ENCODE measurements around the gene ACTRT2. TPM values are rescaled to one million over a fixed set of nuclear protein-coding genes. Genes with fewer than 3 reads are reported as not detected.
A peak's percentile ranks its signal among the peaks of the same experiment; 100 is the strongest.

The ACTRT2 gene
- total RNA-seq, 1 donor from 2014 or later = not detected

GRCh38 chr1:3011127-3011526 lies 10.1 kb upstream of the ACTRT2 start:
- no peak for TF ChIP-seq CTCF (IDR thresholded peaks at IDR 0.05)
- Mint-ChIP-seq H3K4me1 (ENCODE audit: low read depth) (no peaks in the 10 kb centered on the region), H3K9me3 (ENCODE audit: low read depth) (peaks cover 26% of the 10 kb centered on the region), H3K4me3 (ENCODE audit: unreplicated experiment) (no peak overlapping the region), H3K27ac (ENCODE audit: unreplicated experiment) (no peak overlapping the region), H3K27me3 (ENCODE audit: low read depth) (peaks cover 7% of the 10 kb centered on the region), H3K36me3 (ENCODE audit: low read depth) (no peaks in the 10 kb centered on the region)
- peak; percentile 53 for DNase-seq (ENCODE audit: low spot score)

GRCh38 chr1:3011631-3012455 lies 9.4 kb upstream of the ACTRT2 start:
- Mint-ChIP-seq H3K9me3 (ENCODE audit: low read depth) (peaks cover 21% of the 10 kb centered on the region), H3K36me3 (ENCODE audit: low read depth) (no peaks in the 10 kb centered on the region), H3K27ac (ENCODE audit: unreplicated experiment) (no peak overlapping the region), H3K4me3 (ENCODE audit: unreplicated experiment) (no peak overlapping the region), H3K27me3 (ENCODE audit: low read depth) (peaks cover 7% of the 10 kb centered on the region), H3K4me1 (ENCODE audit: low read depth) (no peaks in the 10 kb centered on the region)
- TF ChIP-seq CTCF (IDR thresholded peaks at IDR 0.05) = no peak
- DNase-seq (ENCODE audit: low spot score) = peak; percentile 82

GRCh38 chr1:3012456-3013291 lies 8.6 kb upstream of the ACTRT2 start:
- peak; percentile 88 for DNase-seq (ENCODE audit: low spot score)
- Mint-ChIP-seq H3K4me1 (ENCODE audit: low read depth) (no peaks in the 10 kb centered on the region), H3K27me3 (ENCODE audit: low read depth) (peaks cover 7% of the 10 kb centered on the region), H3K36me3 (ENCODE audit: low read depth) (no peaks in the 10 kb centered on the region), H3K9me3 (ENCODE audit: low read depth) (peaks cover 12% of the 10 kb centered on the region), H3K27ac (ENCODE audit: unreplicated experiment) (no peak overlapping the region), H3K4me3 (ENCODE audit: unreplicated experiment) (no peak overlapping the region)
- TF ChIP-seq CTCF (IDR thresholded peaks at IDR 0.05) = peak; percentile 79

- H3K27ac Mint-ChIP-seq (ENCODE audit: unreplicated experiment) = no peak overlapping the region
- no peaks in the 10 kb centered on the region for H3K36me3 Mint-ChIP-seq (ENCODE audit: low read depth)
- H3K4me1 Mint-ChIP-seq (ENCODE audit: low read depth) = no peaks in the 10 kb centered on the region
- no peak for TF ChIP-seq CTCF (IDR thresholded peaks at IDR 0.05)
- peaks cover 7% of the 10 kb centered on the region for H3K27me3 Mint-ChIP-seq (ENCODE audit: low read depth)
- H3K4me3 Mint-ChIP-seq (ENCODE audit: unreplicated experiment) = no peak overlapping the region
- peaks cover 11% of the 10 kb centered on the region for H3K9me3 Mint-ChIP-seq (ENCODE audit: low read depth)
- DNase-seq (ENCODE audit: low spot score) = peak; percentile 68
Observed at GRCh38 chr1:3013371-3014049, 7.8 kb upstream of the ACTRT2 start.

- H3K36me3 Mint-ChIP-seq (ENCODE audit: low read depth) = no peaks in the 10 kb centered on the region
- TF ChIP-seq CTCF (IDR thresholded peaks at IDR 0.05) = no peak
- H3K9me3 Mint-ChIP-seq (ENCODE audit: low read depth) = peaks cover 8% of the 10 kb centered on the region
- no peak overlapping the region for H3K4me3 Mint-ChIP-seq (ENCODE audit: unreplicated experiment)
- H3K4me1 Mint-ChIP-seq (ENCODE audit: low read depth) = no peaks in the 10 kb centered on the region
- H3K27me3 Mint-ChIP-seq (ENCODE audit: low read depth) = peaks cover 7% of the 10 kb centered on the region
- no peak overlapping the region for H3K27ac Mint-ChIP-seq (ENCODE audit: unreplicated experiment)
- DNase-seq (ENCODE audit: low spot score) = peak; percentile 63
Observed at GRCh38 chr1:3014050-3014440, 7.2 kb upstream of the ACTRT2 start.

All from chondrocyte (in vitro differentiated cells).